Fibroblast of mammary gland (primary cell): ENCODE data around the gene SEMA3B.
A peak's percentile ranks its signal among the peaks of the same experiment; 100 is the strongest.

Source experiments
- DNase-seq: peaks from one replicate; pipeline ENCODE4 v3.0.0-alpha.2; 2010; ENCODE audit warnings: low read depth
- H3K4me3 ChIP-seq: 2 replicates; pipeline ENCODE4 v1.5.1; 2011; ENCODE audit warnings: low read depth, mild to moderate bottlenecking, low read length, moderate library complexity; ENCODE audit not compliant: control insufficient read depth
- CTCF ChIP-seq: conservative IDR thresholded peaks from 2 replicates; pipeline ENCODE4 v1.5.1; 2011; ENCODE audit warnings: low read depth, low read length, inconsistent platforms; ENCODE audit not compliant: control insufficient read depth, insufficient read depth

The SEMA3B gene

DNA sequence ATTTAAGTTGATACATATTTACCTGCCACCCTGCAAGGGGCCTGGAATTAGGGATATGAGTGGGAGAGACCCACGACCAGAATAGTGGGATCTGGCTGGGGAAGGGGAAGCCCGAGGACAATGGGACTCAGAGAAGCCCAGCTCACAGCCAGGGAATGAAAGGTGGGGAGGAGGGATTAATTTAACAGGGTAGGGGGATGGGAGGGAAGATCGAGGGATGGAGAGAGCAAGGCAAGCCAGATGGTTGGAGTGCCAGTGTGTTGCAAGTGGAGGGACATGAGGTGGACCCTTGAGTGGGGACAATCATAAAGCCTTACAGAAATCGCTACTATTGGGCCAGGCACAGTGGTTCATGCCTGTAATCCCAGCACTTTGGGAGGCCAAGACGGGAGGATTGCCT, 37.4 kb upstream of the SEMA3B start:
- DNase-seq = no peak
- H3K4me3 ChIP-seq = no peak overlapping the region
- TF ChIP-seq CTCF = no peak

- H3K4me3 ChIP-seq = no peak overlapping the region
- DNase-seq = no peak
- TF ChIP-seq CTCF = no peak
These were observed 36.6 kb upstream of the SEMA3B start for GRCh38 chr3:50232303-50232702.

DNA sequence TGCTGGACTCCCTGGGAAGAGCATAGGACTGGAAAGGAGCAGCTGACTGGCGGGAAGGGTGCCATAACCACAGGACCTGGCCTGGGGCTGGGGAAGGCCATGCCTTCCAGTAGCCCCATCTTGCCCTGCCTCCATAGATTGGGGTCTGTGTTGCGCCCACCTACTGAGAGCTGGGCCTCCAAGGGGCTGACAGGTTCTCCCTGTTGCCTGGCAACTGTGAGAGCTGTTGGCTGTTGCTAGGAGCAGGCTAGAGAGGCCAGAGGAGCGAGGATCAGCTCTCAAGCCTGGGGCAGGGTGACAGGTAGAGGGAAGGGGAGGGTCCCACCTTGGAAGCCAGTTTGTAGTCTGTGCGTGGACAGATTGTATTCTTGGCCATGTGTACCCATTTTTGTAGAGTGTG, 35.8 kb upstream of the SEMA3B start:
- H3K4me3 ChIP-seq = no peak overlapping the region
- no peak for TF ChIP-seq CTCF
- no peak for DNase-seq

GRCh38 chr3:50235716-50236483, 33.0 kb upstream of the SEMA3B start, which contains the start of gene GNAI2:
TSS of gene GNAI2 (plus strand) at chr3:50236204. CDS start at chr3:50236336, 132 bp downstream.
- peak within 1 kb of the TSS; percentile 90 for H3K4me3 ChIP-seq
- DNase-seq = peak; percentile 96
- no peak for TF ChIP-seq CTCF

- no peak for TF ChIP-seq CTCF
- no peak for DNase-seq
- peak overlapping the region; percentile 90 for H3K4me3 ChIP-seq
These were observed 32.3 kb upstream of the SEMA3B start for GRCh38 chr3:50236484-50237132.

DNA sequence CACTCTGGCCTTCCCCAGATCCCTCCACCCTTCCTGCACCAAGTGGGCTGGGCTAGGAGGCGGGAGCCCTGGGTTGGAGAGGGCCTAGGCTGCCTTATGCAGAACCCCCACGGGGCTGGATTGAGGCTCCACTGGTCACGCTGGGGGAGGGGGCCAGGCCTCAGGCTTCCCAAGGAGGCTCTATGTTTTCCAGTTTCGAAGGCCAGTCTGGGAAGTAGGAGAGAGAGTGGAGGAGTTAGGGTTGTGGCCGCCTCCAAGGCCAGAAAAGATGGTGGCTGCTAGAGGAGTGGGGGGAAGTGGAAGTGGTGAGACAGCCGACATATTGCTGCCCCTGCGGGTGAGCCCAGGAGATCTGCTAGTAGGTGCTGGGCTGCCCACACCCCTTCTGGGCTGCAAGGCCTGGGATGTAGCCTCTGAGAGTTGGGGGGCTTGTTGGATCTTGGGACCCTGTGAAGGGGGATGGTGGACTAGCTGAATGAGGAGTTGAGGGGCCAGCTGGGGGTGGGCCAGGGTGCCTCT, 31.8 kb upstream of the SEMA3B start:
- H3K4me3 ChIP-seq = peak overlapping the region; percentile 90
- DNase-seq = peak; percentile 52
- TF ChIP-seq CTCF = no peak
